HG03520 (cell line): ENCODE data around the gene DUSP7.

Experiments used
- ATAC-seq: cut with Tn5 transposase; IDR thresholded peaks from one replicate; pipeline ENCODE4 v1.9.1; 2021; ENCODE audit warnings: mild to moderate bottlenecking, moderate library complexity; ENCODE audit not compliant: unreplicated experiment

Gene DUSP7

DNA sequence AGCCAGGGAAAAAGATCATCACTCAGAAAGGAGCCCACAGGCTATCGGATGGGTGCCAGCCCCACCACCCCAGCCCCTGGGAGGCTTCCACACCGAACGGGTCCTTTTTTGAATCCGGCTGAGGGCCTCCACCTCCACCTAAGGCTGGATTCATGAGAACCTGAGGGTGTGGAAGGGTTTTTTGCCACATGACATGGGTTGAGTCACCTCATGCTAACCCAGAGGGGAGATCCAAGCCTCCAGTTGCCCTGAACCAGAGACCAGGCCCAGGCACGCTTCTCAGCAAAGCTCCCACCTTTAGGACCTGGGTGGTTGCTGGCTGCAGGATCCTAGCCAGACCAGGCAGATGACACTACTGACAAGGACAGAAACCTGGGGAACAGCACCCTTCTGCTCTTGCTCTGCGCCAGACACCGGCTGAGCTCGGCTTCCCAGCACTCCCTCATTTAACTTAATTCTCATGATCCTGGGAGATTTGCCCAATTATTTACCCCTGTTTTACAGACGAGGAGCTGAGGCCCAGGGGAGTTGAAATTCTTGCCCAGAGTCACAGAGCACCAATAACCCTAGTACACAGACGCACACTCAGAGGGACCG lies 25.6 kb downstream of the DUSP7 start:
- ATAC-seq = no peak

DNA sequence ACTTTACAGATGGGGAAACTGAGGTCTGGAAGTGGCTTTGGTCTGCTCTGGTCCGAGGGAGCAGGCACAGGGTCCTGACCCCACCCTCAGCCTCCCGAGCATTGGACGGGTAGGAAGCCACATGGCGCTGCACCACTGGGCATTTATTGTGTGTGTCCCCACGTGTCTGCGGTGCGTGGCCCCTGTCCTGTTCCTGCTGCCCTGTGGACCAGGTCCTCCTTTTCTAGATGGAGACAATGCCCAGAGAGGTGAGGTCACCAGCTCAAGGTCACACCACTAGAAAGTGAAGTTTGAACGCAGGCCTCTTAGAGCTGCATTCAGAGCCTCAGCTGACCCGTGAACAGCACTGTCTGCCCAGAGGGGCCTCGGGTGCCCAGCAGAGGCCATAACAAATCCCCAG lies 26.8 kb downstream of the DUSP7 start:
- no peak for ATAC-seq

DNA sequence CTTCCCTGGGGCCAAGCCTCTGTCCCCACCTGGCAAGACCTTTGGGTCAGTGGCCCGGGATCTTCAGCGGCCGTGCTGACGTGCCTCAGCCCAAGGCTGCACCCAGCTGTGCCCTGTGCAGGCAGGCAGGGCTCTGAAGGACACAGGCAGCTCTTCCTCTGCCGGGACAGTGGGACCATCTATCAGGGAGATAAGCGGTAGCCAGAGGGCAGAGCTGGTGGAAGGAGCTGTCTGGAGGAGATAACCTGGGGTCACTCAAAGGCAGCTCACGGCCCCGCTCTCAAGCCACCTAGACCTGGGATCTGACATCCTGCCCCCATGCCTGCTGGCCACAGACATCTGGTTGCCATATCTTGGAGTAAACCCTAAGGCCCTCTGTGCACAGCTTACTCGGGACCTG lies 27.3 kb downstream of the DUSP7 start:
- ATAC-seq = no peak

DNA sequence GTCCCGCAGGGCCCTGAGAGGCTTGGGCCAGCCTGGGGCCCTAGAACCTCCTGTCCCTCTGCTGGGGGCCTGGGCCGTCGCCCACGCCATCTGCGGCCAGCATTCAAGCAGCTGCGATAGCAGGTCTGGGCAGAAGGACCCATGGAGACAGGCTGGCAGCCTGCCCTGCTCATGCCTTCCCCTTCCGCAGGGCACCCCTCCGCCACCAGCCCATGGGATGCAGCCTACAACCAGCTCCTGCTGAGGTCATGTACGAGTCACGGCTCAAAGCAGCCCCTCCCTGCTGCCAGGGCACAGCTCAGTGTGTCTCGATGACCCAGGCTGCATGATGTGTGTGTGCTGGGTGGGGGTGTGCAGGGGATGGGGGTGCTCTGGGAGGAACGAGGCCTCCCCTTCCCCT lies 27.8 kb downstream of the DUSP7 start:
- ATAC-seq = no peak

DNA sequence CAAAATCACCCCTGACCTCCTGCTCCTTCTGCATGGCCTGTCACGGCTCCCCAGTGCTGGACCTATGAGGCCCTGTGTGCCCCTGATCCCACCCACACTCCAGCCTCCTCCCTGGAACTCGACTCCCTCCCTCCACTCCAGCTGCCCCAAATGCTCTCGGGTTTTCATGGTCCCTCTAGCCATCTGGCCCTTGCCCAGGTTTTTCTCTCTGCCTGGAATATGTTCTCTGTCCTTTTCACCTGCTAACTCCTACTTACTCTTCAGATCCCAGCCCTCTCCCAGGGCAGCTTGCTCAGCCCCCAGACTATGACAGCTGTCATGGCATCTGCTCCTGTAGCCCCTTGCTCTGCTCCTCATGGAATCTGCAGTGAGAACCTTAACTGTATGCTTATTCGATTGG lies 30.3 kb downstream of the DUSP7 start:
- ATAC-seq = no peak

DNA sequence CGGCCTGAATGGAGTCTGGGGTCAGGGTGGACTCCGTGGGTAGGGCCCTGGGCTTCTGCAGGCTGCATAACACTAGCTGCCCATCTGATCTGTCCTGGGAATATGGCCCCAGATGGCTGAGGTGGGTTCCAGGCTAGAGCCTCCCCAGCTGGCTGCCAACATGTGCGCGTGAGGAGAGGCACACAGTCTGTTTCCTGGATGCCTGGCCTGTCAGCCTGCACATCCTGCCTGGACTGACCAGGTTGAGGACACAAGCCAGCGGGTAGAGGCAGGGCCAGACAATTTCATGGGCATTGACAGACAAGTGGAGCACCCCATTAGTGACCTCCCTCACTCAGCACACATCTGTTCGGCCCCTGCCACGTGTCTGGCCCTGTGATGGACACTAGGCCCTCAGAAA lies 30.9 kb downstream of the DUSP7 start:
- no peak for ATAC-seq

DNA sequence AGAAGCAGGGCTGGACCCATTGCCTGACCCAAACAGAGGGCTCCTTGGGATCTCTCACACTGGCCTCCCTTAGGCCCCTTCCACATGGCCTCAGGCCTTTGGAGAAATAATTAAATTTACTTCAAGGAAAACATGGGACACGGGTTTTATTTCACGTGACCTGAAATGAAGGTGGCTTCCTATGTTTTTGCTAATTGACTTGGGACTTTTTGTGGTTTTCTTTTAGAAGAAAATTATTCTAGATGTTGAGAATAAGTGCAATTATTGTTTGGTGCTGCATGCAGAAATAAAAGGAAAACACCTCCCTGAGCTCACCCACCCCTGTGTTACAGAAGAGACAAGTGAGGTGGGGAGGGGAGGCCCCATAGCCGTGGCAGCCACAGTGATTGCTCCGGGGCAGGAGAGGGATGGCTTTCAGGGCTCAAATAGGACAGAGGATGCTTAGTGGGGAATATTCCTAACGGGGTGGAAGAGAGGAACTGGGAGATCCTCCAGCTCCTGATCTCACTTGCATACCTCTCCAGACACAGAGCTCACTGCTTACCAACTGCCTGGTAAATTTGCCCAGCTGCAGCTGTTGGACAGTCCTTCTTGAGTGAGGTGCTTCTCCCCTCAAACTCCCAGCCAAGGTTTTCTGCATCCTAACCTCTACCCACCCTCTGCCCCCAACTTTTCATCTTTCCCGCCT lies 31.5 kb downstream of the DUSP7 start:
- ATAC-seq = no peak

DNA sequence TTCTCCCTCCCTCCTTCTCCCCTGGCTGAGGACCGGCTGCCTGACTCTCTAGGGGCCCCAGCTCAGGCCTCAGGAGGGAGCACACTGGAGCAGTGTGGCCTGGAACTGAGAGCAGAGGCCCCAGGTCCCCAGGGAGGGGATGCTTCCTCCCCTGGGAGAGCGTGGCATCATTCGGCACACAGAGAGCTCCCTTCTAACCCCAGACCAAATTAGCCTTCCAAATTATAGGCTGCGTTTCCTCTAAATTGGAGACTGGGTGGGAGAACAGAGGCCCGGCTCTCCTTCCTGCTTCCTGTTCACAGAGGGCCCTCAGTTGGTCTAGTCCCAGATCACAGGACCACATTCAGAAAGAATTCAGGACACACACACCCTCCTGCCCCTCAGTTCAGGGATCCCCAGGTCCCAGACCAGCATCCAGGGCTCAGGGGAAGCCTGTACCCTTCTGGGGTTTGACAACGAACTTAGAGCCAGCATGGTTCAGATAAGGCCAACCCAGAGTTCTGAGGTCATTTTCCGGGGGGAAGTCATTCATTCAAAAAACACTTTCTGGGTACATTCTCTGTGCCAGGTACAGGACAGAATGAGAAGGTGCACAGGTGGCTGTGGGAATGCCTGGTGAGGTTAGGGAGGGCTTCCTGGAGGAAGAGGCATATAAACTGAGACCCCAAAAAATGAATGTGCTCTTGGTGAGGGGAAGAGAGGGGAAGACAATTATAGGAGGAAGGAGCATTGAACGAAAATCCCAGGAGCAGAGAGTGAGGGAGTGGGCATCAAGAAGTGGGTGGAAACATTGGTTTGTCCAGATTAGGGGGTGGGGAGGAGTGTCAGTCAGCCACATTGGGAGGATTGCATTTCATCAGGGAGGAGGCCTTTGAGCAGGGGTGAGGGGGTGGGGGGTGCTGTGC lies 32.3 kb downstream of the DUSP7 start:
- ATAC-seq = no peak

DNA sequence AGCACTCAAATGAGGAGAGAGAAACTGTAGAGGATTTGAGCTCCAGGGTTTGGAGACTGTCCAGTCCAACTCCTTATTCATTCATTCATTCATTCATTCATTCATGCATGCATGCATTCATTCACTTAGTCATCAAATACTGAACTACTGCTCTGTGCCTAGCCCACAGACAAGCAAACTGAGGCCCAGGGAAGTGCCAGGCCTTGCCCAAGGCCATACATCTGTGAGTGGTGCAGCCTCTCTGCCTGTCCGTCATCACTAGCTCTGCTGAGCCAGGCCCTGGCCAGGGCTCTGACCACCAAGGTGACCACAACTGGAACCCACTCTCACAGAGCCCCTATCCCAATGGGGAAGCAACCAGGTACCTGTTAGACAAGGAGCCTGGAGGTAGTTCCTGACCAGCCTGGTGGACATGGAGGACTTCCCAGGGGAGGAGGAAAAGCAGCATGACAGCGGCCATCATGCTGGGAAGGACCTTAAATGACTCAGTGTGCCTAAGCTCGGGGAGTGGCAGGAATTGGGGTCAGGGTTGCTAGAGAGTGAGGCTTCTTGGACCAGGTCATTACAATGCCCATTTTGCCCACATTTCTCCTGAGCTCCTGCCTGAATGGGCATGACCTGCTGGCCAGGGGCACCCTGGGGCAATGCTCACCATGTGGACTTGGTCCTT lies 33.1 kb downstream of the DUSP7 start:
- ATAC-seq = no peak

DNA sequence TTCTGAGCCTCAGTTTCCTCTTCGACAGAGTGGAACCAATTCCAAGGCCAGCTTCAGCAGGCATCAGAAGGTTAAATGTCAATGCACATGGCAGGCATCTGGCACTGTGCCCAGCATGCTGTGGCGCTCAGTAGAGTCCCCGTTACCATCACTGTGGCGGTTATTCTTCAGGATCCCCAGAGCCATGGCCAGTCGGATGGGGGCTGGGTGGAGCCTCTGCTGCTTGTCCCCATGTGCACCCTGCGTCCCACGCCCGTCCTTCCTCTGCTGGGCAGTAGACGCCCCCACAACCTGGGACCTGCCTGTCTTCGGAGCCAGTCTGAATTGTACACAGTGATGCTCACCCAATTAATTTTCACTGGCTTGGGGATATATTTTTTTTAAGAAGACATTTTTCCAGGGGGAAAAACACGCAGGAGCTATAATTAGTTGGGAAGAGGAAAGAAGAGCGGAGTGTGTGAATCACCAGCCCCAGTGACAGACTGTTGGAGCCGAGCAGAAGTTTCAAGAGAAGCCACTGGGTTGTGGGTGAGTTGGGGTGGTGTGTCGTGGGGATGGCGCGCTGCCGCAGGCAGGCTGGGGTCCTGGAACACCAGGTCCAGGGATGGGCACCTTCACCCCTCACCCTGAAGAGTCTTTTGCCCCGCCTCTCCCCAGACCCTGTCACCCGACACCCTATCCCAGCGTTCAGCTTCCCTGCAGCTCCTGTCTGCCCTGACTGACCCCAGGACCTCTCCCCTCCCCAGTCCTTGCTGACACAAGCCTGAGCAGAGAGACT lies 33.9 kb downstream of the DUSP7 start:
- ATAC-seq = no peak

DNA sequence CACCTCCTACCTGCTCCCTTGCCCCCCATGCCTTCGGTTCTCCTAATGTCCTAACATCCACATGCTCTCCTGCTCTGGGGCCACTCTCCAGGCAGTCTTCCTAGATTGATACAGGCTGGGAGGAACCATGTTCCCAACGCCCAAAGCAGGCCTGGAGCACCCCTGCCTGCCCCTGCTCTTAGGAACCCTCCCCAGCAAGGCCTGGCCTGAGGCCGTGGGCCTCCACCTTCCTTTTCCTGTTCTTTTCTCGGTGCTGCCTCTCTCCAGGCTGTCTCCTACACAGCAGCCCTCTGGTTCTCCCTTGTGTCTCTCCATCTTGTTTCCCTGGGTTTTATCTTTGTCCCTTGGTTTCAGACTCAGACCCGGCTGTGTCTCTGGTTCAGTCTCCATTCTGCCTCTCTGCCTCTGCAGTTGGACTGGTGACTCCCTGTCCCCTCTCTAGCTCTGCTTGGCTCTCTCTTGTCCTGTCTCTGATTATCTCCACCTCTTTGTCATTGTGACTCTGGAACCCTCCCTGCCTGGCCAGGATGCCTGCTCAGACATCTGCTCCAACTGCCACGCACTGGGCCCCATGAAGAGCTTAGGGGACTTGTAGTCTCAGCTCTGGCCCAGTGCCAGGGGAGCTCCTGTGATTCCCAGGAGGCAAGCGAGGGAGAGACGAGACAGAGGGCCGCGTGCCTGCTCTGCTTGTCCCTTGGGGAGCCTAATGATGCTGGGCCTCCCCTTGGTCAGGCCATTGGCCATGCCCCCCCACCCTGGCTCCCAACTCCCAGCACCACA lies 34.7 kb downstream of the DUSP7 start:
- ATAC-seq = no peak

DNA sequence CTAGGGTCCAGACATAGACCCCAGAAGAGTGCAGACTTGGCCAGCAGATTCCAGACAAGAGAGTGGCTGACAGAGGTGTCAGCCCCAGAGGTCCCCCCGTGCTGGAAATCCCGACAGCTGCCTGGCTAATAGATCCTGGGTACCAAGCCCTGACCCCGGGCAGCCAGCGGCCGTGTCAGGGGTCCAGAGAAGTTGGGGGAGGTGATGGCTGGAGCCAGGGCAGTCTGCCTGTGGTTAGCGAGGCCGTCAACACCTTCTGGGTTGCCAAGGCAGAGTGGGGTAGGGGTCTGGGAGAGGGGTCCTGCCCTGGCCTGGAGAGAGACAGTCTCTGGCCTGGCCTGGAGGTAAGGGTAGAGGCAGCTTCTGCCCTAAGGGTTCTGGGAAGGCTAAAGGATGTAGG lies 35.6 kb downstream of the DUSP7 start:
- no peak for ATAC-seq

DNA sequence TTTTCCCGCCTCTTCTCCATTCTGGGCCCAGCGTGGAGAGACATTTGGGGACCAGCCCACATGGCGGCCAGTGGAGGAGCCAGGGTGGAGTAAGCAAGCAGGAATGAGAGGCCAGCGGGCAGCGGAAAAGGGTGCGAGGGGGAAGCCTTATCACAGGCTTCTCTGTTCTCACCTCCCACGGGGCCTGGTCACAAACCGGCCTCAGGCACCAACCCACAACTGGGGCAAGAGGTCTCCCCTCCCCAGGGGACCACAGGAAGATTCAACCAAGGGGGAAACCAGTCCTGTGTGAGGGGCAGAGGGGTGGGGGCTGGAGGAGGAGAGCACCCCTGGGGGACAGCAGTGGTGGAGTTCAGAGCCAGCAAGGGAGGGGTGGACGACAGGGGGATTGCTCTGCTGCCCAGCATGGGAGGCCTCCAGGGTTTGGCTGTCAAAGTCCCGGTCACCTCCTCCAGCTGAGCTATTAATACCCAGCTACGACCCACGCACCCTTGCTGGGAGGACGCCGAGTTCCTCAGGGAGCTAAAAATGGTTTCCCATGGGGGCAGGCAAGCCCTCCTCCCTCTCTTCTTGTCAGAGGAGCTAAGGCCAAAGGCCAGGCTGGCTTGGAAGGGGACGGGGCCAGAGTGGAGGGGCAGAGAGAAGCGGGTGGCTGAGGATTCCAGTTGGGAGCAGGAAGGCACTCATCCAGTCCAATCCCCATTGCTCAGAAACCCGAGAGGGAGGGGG lies 36.9 kb downstream of the DUSP7 start:
- no peak for ATAC-seq

DNA sequence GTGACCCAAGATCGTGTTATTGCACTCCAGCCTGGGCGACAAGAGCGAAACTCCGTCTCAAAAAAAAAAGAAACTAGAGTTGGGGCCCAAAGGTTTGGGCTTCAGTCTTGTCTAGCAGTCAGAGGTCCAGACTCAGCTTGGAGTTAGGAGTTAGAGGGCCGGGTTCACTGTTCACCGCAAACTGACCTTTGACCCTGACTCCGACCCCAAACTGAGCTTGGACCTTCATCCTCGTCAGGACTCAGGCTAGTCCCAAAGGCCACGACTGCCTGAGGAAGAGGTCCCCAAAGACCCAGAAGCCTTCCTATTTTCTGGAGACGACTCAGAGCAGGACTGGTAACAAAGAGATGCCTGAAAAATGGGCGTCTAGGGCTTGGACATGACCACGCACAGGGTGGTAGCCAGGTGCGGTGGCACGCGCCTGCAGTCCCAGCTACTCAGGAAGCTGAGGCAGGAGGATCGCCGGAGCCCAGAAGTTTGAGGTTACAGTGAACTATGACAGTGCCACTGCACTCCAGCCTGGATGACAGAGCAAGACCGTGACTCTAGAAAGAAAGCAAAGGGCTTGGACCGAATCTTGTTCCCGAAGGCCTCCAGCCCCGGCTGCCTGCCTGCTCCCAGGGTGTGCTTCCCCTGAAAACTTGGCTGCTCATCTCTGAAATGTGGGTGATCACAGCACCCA lies 37.9 kb downstream of the DUSP7 start:
- ATAC-seq = no peak

DNA sequence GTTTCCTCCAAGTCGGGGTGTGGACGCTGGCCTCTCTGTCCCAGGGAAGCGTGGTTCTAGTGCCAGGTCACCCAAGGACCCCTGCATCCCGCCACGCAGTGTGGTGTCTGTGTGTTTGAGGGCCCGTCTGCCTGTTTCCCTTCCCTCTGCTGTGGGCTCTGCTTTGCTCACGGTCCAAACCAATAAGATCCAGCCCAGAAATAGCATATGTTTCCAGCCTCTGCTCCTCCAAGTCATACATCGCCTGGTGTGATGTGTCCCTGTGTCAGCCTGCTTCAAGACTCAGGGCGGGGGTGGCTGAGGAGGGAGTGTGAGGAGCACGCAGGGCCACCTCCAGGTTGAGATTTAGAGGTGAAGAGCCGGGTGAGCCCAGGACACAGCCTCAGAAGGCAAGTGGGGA lies 38.8 kb downstream of the DUSP7 start:
- ATAC-seq = no peak

DNA sequence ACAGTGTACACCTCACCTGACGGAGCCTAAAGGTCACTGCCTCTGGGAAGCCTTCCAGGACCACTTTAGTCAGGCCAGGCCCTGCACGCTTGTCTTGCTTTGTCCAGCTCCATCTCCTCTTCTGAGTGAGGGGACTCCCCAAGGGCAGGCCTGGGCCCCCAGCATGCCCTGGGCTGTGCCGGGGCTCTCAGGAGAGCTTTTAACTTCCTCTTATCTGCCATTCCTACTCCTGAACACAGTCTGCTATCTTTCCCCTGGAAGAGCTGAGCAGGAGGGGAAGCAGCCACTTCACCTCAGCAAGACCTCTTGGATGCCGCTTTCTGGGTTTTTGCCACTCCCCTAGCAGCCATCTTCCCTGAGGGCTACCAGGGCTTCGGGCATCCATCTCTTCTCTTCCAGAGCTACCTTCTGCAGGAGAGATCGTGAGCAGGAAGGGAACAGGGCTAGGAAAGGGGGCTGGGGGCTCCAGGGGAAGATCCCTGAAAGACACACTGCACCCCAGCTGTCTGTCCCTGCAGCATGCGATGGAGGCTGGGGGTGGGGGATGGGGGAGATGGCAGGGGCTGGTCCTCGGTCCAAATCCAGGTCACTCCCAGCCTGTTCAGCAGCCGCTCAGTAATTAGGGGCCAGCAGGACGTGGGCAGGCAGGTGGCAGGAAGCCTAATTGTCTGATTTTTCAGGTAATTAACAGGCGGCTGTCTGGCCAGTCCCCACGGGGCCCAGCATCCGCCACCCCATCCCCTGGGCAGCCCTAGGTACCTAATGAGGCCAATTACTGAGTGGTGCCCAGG lies 40.7 kb downstream of the DUSP7 start:
- ATAC-seq = no peak

DNA sequence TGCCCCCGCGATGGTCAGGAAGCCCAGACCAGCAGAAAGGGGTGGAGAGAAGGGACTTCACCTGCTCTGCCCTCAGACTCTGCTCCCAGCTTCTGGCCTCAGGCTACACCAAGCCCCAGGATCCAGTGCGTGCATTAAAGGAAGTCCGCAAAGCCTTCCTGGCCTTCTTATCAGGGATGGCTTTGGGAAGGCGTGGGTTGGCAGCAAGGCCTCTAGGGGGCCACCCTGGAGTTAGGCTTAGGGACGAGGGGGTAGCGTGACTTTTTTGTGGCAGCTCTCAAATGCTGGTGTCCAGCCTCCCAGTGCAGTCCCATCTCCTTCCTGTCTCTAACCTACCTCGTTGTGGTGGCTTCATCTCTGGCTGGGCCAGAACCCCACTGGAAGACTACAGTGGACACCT lies 41.8 kb downstream of the DUSP7 start:
- ATAC-seq = no peak
